ENCODE measurements around the gene NUDT16L1.

Gene NUDT16L1

DNA sequence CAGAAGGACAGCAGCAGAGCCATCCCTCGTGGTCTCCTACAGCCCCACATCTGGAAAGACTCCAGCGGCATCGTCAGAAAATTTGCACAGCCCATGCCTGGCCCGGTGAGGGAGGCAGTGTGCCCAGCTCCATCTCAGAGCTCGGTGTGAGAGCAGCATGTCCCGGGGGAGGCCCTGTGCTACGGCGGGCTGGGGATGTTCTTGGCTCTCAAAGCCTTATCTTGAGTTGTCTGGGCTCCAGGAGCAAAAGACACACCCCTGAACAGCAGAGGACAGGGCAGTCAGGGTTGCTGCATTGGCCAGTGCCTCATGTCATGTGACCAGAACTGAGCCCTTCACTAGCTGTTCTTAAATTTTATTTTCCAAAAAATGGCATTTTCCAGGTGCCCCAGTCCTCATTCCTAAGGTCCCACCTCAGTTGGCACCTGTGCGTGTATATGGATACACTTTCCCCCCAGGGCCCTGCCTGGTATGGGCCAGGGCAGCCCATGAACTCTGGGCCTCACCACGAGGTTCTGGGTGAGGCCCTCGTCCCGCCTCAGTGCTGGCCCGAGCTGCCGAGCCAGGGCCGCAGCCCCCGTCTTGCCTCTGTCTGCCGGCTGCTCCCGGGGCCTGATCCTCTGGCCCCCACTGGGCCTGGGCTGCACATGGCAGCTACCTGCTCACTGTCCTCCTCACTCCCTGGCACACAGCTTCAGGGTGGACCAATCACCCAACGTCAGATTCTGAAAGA lies 3.0 kb downstream of the NUDT16L1 start:
- no peak for DNase-seq

DNA sequence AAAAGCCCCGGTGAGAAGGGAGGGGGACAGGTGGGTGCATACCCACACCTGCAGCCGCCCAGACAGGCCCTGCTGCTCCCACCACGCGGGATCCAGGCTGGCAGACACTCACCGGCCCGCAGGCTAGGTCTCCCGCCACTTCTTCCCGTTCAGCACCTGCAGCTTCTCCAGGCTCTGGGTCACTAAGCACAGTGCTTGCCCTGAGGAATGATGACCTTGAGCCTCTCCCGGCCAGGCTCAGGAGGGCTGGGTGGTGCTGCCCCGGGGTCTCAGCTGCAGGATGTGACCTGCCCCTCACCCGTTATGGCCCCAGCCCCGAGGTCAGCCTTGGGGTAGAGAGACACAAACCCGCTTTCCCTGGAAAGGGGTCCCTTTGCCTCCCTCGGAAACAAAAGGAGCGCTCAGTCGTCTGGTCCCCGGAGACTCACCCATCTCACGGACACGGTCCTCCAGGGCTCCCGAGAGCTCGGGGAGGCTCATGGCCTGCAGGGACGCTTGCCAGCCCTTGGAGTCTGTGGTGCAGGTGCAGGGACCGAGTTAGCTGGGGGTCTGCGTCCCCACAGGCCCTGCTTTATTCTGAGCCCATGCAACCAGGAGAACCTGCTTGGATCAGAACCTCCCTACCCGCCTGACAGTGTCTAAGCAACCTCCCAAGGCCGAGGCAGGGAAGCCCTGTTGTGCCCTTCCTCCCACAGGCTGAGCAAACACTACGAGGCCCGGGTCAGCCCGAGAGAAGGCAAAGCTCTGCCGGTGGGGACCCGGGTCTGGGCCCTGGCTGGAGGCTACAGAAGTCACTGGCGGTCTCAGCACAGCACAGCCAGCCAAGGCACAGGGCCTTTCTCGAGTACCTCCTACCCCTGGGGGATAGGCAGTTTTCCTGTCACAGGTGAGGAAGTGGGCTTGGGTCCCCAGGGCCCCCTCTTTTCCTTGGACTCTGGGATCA lies 3.8 kb downstream of the NUDT16L1 start:
- no peak for DNase-seq

DNA sequence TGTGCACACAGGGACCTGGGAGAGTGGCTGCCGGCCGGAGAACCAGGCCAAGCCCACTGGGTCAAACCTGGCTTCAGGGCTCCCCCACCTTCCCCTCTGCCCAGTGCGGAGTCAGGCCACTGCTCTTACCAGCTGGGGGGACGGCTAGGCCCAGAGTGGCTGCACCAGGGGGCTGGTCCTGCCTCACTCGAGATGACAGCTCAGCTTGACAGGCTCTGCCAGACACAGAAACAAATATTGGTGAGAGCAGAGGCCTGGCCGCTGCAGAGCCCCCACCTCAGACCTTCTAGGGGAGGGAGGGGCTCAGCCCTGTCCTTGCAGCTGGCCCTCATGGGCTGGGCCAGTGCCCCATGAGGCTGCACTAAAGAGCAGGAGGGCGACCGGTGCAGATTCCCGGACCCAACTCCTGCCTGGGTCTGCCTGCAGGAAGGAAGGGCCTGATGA lies 4.5 kb downstream of the NUDT16L1 start:
- DNase-seq: no peak

DNA sequence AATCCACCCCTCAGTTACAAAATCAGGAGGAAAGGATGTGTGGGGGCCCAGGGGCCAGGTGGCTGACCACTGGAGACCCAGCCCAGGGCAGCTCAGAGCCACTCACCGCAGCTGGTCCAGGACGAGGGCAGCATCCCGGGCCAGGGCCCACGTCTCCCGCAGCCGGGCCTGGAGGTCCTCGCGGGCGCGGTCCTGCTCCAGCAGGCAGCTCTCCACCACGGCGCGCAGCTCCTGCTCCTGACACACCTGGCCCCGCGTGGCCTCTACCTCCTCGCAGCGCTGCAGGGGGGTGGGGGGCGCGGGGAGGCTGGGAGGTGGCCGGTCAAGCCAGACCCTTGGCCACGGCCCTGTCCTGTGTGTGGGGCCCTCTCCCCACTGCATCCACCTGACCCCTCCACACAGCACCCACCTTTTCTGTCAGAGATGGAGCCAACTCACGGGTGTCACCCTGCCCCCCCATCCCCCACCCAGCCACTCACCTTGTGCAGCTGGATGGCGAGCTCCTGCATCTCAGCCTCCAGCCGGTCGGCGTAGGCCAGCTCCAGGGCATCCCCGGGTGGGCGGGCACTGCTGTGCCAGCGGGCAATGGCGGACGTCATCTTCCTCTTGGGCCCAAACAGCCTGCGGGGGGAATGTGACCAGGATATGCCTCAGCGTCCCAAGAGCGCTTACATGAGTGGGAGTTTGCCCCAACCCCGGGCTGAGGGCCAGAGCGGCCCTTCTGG lies 5.1 kb downstream of the NUDT16L1 start:
- DNase-seq: no peak

DNA sequence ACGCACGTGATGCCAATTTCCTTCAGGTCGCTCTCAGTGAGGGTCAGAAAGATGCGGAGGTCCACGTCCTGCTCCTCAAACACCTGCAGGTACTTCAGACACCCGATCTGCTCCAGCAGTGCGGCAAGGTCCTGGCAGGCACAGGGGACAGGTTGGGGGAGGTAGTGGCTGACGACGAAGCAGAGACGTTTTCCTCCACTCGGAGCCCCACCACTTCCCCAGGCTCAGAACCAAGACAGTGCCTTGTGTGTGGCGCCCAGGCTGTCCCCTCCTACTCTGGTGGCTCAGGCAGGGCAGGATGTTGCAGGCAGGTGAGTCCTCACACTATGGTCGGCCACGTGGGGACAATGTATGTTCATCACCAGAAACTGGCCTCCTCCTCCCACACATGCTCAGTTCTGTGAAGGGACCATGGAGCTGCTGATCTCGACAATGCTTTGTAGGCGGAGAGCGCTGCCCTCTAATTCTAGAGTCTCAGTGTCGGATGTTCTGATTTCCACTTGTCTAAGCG lies 5.7 kb downstream of the NUDT16L1 start:
- no peak for DNase-seq

DNA sequence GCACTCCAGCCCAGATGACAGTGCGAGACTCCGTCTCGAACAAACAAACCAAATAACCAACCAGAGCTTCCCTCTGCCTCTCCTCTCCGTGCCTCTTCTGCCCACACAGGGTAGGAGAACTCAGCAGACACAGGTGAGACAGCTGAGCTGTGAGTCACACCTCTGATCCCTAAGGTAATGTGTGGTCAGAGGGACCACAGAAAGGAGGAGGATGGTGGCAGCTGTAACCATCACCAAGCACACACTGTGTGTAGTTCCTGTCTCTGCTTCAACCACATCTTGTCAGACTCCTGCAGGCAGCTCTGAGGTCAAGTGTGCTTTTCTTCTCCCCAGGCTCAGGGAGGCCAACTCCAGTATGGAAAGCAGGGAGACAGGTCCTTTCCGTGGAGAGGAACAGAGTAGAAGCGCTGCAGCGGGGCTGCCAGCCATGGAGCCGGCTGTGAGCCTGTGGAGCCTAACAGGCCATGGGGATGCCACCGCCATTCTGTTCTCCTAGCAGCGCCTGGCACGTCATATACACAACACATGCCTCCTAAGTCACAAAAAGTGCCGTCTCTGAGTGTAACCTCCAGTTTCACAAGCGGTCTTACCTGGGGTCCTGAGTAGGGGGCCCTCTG lies 7.1 kb downstream of the NUDT16L1 start:
- no peak for DNase-seq

DNA sequence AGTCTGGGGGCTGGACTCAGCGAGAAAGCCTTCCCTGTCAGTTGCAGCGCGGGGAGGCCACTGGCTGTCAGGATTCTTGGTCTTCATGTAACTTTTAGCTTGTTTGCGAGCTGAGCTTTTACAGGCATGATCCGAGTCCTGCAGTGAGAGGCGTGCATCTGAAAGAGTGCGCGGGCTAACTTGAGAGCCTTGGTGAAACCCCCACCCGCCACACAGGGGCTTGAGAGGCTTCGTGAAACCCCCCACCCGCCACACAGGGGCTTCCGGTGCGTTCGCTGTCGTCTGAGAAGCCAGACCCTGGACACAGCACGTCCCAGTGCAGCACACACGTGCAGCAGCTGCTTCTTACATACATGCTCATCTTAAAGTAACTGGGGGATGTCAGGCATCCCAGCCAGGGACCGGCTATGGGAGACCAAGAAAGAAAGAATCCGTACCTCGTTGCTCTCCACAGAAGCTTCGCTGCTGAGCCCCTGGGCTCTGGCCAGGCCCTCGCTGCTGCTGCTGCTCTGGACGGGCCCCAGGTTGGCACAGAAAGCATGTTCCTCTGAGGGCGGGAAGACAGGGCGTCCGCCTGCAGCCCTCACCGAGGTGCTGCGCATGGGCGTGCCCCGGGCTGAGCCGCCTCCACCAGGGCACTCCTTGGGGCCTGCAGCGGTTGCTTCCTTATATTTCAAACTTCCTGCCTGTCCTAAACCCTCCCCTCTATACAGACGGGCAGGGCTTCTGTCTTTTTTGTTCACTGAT lies 7.8 kb downstream of the NUDT16L1 start:
- DNase-seq: no peak

DNA sequence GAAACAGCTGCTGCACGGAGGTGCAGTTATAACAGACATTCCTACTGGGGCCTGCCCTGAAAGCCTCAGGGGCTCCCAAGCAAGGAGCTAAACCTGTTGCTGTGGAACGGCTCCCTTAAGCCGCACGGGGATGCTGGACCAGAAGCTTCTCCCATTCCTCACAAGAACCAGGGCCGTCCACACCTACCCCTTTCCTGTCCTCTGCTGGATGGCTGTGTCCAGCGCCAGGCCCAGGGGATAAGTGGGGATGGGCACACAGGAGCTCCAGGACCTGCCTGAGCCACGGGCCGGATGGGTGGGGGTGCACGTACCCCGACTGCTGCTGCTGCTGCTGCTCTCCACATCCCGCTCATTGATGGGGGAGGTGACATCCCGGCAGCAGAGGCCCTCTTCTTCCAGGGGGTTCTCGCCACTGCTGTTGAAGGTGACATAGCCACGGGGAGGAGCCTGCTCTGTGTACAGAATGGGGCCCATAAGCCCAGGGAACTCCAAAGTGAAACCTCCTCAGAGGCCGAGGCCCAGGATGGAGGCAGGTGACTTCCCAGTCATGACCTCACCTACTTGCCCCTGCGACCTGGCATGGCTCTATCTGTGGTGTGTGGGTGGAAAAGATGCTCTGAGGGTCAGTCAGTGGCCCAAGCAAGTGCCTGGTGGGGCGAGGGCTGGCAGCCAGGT lies 8.6 kb downstream of the NUDT16L1 start:
- DNase-seq: no peak

DNA sequence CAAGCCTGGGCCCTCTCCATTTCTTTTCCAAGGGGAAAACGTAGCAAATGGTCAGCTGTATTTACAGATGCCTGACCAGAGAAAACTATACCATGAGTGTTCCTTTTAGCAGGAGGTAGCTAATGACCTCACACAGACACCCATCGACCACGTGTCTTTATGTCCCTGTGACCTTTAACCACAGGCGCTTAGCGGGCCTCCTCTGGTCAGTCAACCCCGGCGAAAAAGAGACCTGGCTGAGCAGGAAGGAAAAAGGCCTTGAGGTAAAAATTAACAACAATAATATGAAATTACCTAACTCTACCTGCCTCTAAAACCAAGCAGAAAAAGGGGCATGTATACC lies 9.1 kb downstream of the NUDT16L1 start:
- DNase-seq: no peak

DNA sequence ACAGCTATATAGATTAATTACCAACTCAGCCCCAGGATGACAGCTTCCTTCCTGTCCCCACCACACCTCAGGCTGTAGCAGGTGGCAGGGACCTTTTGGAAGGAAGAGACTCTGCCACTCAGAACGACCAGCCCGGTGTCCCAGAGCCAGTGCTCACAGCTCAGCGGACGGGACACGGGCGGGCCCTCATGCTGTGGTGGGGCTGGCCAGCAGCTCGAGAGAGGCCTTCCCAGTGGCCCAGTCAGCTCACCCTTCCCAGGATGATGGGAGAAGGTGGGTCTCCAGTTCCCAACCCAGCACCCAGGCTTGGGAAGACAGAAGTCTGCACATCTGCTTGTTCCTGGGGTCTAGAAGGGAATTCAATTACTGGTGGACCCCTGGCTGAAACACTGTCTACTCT lies 10.5 kb downstream of the NUDT16L1 start:
- no peak for DNase-seq

DNA sequence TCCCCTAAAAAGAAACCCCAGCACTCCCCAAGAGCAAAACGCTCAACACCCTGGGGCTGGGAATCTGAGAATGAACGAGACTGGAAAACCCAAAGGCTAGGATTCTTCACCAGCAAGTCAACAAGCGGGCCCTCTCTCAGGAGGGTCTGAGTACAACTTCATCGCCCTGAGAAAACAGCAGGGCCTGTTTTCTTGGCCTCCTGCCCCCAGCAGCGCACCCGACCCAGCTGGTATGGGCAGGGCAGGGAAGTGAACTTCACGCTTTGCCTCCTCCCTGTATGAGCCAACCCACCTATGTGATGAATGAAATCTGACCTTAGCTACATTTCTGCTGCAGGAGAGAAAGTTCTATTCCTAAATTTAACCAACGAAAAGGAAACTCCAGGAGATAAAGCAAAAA lies 11.1 kb downstream of the NUDT16L1 start:
- no peak for DNase-seq

DNA sequence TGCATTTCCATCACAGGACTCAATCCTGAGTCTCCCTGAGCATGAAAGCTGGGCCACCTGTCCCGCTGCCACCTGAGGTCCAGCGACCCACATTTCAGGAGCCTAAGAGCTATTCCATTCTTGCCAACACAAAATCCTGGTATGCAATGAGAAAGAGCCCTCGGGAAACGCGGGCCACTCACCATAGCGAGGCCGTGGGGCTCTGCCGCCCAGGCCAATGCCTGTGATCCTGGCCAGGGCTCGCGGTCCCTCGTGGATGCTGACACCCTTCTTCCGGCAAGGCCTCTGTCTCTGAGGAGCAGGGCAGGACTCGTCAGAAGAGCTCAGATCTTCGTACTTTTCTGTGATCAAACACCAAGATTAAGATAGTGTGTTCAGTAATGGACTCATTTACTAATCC lies 11.6 kb downstream of the NUDT16L1 start:
- DNase-seq: no peak

DNA sequence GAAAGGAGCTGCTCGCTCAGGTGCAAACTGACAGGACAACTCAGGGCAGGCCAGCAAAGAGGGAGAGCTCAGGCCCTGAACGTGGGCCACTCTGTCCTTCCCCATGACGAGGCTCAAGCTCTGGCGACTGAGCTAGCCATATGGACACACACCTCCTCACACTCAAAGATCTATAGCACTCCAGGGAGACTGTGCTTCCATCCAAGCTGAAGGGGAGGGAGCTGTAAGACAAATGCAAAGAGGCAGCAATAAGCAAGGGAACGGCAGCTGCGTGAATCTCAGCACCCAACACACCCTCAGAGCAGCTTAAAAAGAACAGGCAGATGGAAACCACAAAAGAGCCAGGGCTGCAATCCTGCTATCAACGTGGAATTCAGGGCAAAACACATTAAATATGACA lies 13.5 kb downstream of the NUDT16L1 start:
- DNase-seq: no peak

DNA sequence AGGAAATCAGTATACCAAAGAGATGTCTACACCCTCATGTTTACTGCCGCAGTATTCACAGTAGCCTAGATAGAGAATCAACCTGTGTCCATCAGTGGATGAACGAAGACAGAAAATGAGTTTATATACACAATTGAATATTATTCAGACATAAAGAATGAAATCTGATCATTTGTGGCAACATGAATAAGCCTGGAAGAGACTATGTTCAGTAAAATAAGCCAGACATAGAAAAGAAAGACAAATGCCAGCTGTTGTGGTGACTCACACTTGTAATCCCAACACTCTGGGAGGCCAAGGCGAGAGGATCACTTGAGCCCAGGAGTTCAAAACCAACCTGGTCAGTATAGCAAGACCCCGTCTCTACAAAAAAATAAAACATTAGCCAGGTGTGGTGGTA lies 16.1 kb downstream of the NUDT16L1 start:
- DNase-seq: no peak

DNA sequence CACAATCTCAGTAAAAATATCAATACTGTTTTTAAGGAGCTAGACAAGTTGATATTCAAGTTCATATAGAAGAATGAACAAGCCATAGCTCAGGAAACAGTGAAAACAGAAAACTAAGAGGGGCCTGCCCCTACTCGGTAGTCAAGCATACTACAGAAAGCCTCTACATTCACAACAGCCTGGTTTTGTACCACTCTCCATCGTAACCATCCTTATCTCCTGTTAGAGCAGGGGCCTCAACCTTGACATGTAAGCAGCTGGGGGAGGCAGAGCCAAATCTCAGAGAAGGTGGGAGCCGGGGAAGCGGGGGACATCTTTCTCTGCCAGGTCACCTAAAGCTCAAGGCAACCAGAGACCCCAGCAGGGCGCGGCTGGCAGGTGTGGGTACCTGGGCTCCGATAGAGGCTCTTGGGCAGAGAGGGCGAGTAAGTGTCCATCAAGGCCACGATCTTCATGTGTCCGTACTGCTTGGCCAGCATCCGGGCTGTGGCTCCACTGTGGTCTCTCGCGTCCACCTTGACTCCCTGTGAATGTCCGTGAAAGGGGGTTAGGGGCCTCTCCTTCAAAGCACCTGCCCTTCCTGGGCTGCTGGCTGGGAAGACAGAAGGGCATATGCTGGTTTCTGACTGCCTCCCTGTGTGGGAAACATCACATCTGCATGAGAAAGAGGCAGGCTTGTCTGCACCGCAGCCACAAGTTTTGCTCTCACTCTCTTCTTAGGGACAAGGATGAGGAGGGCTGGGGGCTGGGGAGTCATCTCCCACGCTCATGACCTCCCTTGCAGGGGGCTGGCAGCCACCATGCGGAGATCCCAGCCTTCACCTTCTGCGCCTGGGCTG lies 20.5 kb downstream of the NUDT16L1 start:
- no peak for DNase-seq

DNA sequence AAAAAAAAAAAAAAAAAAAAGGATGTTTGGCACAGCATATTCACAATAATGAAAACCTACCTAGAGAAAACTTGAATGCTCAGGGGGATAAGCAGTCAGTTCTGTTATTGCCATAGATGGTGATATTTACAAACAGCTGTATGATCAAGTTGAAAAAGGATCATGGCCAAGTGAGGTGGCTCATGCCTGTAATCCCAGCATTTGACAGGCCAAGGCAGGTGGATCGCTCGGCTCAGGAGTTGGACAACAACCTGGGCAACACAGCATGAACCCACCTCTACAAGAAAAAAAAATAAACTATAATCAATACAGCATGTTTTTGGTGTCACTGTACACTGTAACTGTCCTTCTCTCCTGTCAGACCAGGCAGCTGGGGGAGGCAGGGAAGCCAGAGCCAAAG lies 21.6 kb downstream of the NUDT16L1 start:
- no peak for DNase-seq

DNA sequence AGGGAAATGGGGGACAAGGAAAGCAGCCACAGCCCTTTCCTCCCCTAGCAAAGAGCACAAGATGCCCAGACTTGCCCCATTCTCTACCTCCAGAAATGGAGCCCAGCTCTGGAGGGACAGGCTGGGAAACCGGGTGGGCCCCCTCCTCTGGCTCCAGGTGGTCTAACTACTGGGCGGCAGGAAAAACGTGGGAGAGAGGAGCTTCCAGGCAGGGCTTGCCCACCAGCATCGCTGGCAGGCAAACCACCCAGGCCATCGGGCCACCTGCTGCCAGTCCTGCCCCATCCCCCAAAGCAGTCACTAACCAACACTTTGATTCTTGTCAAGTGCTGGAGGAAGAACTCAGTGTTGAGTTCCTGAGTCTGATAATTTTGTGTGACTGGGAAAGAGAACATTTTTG lies 25.1 kb downstream of the NUDT16L1 start:
- DNase-seq: no peak

DNA sequence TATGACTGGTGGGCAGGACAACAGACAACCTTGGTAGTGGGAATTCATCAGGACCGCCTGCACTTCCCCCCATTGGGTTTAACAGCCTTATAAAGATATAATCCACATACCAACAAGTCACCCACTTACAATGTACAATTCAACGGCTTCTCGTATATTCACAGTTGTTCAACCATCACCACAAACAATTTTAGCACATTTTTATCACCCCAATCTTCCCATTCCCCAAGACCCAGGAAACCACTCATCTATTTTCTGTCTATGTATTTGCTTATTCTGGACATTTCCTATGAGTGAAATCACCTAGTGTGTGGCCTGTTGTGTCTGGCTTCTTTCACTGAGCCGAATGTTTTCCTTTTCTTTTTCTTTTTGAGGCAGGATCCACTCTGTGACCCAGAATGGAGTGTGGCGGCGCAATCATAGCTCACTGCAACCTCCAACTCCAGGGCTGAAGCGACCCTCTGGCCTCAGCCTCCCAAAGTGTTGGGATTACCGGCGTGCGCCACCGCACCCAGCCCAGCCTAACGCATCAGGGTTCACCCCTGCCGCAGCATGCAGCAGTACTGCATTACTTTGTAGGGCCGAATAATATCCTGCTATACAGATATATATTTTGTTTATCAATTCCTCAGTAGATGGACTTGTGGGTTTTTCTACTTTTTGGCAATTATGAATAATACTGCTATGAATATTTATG lies 29.9 kb downstream of the NUDT16L1 start:
- DNase-seq: no peak

DNA sequence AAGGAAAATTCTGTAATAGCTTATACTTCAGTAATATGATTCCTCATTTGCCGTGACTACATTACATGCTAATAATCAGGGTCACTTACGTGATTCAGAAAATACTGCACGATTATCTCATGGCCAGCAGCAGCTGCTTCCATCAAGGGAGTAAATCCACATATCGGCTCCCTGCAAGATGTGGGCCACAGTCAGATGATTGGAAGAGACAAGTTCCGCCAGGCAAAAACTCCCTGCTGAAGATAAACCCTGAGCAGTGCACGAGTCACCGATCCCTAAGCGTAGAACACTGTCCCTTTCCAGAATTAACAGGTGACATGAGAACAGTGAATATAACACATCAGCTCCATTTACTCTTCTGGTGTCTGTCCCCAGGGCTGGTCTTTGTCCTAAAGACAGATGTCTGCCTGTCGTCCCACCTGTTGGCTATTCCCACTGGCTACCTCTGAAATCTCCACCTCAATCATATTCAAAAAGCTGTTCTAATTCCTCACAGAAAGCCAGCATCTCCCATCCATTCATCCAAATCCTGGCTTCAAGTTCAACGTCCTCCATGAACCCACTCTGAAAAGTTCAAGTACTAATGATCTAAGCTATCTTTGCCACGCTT lies 31.4 kb downstream of the NUDT16L1 start:
- DNase-seq: no peak

DNA sequence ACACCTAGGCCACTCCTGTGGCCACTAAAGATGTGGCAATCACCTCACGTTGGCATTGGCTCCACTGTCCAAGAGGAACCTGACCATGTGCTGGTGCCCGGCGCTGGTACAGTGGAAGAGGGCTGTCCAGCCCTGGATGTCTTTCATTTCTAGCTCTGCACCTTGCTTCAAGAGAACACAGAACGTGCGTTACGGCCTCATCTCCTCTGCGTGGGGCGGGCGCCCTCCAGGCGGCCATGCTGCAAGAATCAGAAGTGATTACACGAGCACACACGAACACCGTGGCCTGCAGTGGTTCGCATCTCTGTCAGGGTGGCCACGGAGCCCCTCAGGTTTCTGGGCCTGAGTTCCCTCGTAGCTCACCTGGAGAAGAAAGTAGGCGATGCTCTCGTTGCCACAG lies 33.3 kb downstream of the NUDT16L1 start:
- no peak for DNase-seq

All from NCI-H748 treated with DMSO at 0.1 percent for 48 hours (cell line).